Renal cortical epithelial cell (primary cell): ENCODE data around the gene DLG2. TPM values are rescaled to one million over a fixed set of nuclear protein-coding genes. Genes with fewer than 3 reads are reported as not detected.
A peak's percentile ranks its signal among the peaks of the same experiment; 100 is the strongest.

ENCODE experiments used
- DNase-seq: peaks from one replicate; pipeline ENCODE4 v3.0.0-alpha.2; 2011; ENCODE audit warnings: low read depth
- total RNA-seq: library from RNA; depleted of rRNA; stranded (reverse); fragments of >200 nt; gene quantifications from 2 replicates; pipeline ENCODE4 v1.2.3, GENCODE V29; 2014

The DLG2 gene
- total RNA-seq, 1 donor from 2014 or later = 0.85 TPM

GRCh38 chr11:84663731-84664130, 963.4 kb downstream of the DLG2 start:
- no peak for DNase-seq

GRCh38 chr11:84660257-84660977, 966.7 kb downstream of the DLG2 start:
- no peak for DNase-seq

- no peak for DNase-seq
Measured at GRCh38 chr11:84655712-84656111, 971.4 kb downstream of the DLG2 start.

GRCh38 chr11:84648471-84648870, 978.7 kb downstream of the DLG2 start:
- no peak for DNase-seq

- peak; percentile 57 for DNase-seq
Measured at GRCh38 chr11:84645988-84646694, 981.0 kb downstream of the DLG2 start.

GRCh38 chr11:84642500-84642899, 984.6 kb downstream of the DLG2 start:
- no peak for DNase-seq

- DNase-seq = no peak
Measured at GRCh38 chr11:84634309-84634708, 992.8 kb downstream of the DLG2 start.

GRCh38 chr11:84628871-84629620, 998.1 kb downstream of the DLG2 start:
- DNase-seq = no peak

GRCh38 chr11:84626256-84626655, 1000.9 kb downstream of the DLG2 start:
- peak; percentile 15 for DNase-seq

GRCh38 chr11:84612645-84613044, 1014.5 kb downstream of the DLG2 start:
- DNase-seq = no peak

- no peak for DNase-seq
Measured at GRCh38 chr11:84608837-84609196, 1018.3 kb downstream of the DLG2 start.

- DNase-seq = no peak
Measured at GRCh38 chr11:84607975-84608836, 1018.9 kb downstream of the DLG2 start.

GRCh38 chr11:84594602-84595001, 1032.5 kb downstream of the DLG2 start:
- DNase-seq = peak; percentile 8

- no peak for DNase-seq
Measured at GRCh38 chr11:84590106-84590505, 1037.0 kb downstream of the DLG2 start.

- DNase-seq = no peak
Measured at GRCh38 chr11:84588131-84588829, 1038.9 kb downstream of the DLG2 start.

GRCh38 chr11:84583106-84583505, 1044.0 kb downstream of the DLG2 start:
- no peak for DNase-seq

GRCh38 chr11:84581083-84581482, 1046.1 kb downstream of the DLG2 start:
- no peak for DNase-seq

- no peak for DNase-seq
Measured at GRCh38 chr11:84580428-84580827, 1046.7 kb downstream of the DLG2 start.

GRCh38 chr11:84573868-84574267, 1053.3 kb downstream of the DLG2 start:
- no peak for DNase-seq

GRCh38 chr11:84566671-84567070, 1060.5 kb downstream of the DLG2 start:
- no peak for DNase-seq

- no peak for DNase-seq
Measured at GRCh38 chr11:84564867-84565184, 1062.3 kb downstream of the DLG2 start.
